Renal cortical epithelial cell (primary cell): ENCODE data around the gene TSHZ1. TPM values are rescaled to one million over a fixed set of nuclear protein-coding genes. Genes with fewer than 3 reads are reported as not detected.
A peak's percentile ranks its signal among the peaks of the same experiment; 100 is the strongest.

Experiments used
- DNase-seq: peaks from one replicate; pipeline ENCODE4 v3.0.0-alpha.2; 2011; ENCODE audit warnings: low read depth
- total RNA-seq: library from RNA; depleted of rRNA; stranded (reverse); fragments of >200 nt; gene quantifications from 2 replicates; pipeline ENCODE4 v1.2.3, GENCODE V29; 2014

The TSHZ1 gene
- 0.69 and 8.5 TPM in 2 replicates for total RNA-seq

GRCh38 chr18:75210274-75211001 is at the start of gene TSHZ1:
TSS of gene TSHZ1 (plus strand) at chr18:75210797. CDS start at chr18:75211877, 1,080 bp downstream.
- DNase-seq: peak; percentile 91

GRCh38 chr18:75161256-75162028 is 49.2 kb upstream of the TSHZ1 start:
- no peak for DNase-seq

GRCh38 chr18:75162467-75162866 is 48.1 kb upstream of the TSHZ1 start:
- DNase-seq: peak; percentile 15

GRCh38 chr18:75162978-75163377 is 47.6 kb upstream of the TSHZ1 start:
- no peak for DNase-seq

- DNase-seq: no peak
Measured at GRCh38 chr18:75163736-75164135, 46.9 kb upstream of the TSHZ1 start.

GRCh38 chr18:75164479-75164878 is 46.1 kb upstream of the TSHZ1 start:
- no peak for DNase-seq

- no peak for DNase-seq
Measured at GRCh38 chr18:75165926-75166325, 44.7 kb upstream of the TSHZ1 start.

GRCh38 chr18:75167137-75167536 is 43.5 kb upstream of the TSHZ1 start:
- no peak for DNase-seq

- no peak for DNase-seq
Measured at GRCh38 chr18:75167759-75168618, 42.6 kb upstream of the TSHZ1 start.

GRCh38 chr18:75168619-75169018 is 42.0 kb upstream of the TSHZ1 start:
- DNase-seq: no peak

- no peak for DNase-seq
Measured at GRCh38 chr18:75169411-75169810, 41.2 kb upstream of the TSHZ1 start.

- DNase-seq: no peak
Measured at GRCh38 chr18:75170022-75170789, 40.4 kb upstream of the TSHZ1 start.

- no peak for DNase-seq
Measured at GRCh38 chr18:75170916-75171315, 39.7 kb upstream of the TSHZ1 start.

- DNase-seq: no peak
Measured at GRCh38 chr18:75172299-75173124, 38.1 kb upstream of the TSHZ1 start.

- no peak for DNase-seq
Measured at GRCh38 chr18:75173125-75173432, 37.5 kb upstream of the TSHZ1 start.

- DNase-seq: no peak
Measured at GRCh38 chr18:75173738-75174137, 36.9 kb upstream of the TSHZ1 start.

GRCh38 chr18:75176849-75177248 is 33.7 kb upstream of the TSHZ1 start:
- DNase-seq: no peak

GRCh38 chr18:75178376-75178775 is 32.2 kb upstream of the TSHZ1 start:
- no peak for DNase-seq

GRCh38 chr18:75179819-75180600 is 30.6 kb upstream of the TSHZ1 start:
- DNase-seq: no peak

GRCh38 chr18:75183524-75183923 is 27.1 kb upstream of the TSHZ1 start:
- peak; percentile 71 for DNase-seq
